ENCODE measurements around the gene ZNF599.

GRCh38 chr19:34767951-34768350 lies 5.1 kb downstream of the ZNF599 start:
- TF ChIP-seq, protein P1, sequence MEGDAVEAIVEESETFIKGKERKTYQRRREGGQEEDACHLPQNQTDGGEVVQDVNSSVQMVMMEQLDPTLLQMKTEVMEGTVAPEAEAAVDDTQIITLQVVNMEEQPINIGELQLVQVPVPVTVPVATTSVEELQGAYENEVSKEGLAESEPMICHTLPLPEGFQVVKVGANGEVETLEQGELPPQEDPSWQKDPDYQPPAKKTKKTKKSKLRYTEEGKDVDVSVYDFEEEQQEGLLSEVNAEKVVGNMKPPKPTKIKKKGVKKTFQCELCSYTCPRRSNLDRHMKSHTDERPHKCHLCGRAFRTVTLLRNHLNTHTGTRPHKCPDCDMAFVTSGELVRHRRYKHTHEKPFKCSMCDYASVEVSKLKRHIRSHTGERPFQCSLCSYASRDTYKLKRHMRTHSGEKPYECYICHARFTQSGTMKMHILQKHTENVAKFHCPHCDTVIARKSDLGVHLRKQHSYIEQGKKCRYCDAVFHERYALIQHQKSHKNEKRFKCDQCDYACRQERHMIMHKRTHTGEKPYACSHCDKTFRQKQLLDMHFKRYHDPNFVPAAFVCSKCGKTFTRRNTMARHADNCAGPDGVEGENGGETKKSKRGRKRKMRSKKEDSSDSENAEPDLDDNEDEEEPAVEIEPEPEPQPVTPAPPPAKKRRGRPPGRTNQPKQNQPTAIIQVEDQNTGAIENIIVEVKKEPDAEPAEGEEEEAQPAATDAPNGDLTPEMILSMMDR (conservative IDR thresholded peaks at IDR 0.05; ENCODE audit: low read length) = no peak
- no peak for TF ChIP-seq EZH2phosphoT487 (IDR thresholded peaks at IDR 0.05; ENCODE audit: borderline replicate concordance)

All from Loucy (cell line).